Left lobe of liver (tissue), 2 donors: ENCODE data around the gene ZNF680. TPM values are rescaled to one million over a fixed set of nuclear protein-coding genes. Genes with fewer than 3 reads are reported as not detected.
"Not testable (repeated sequence)": the region's sequence is repeated elsewhere in the genome, so short reads cannot be mapped to it uniquely, and the experiment has no call there.

ENCODE experiments used
- ATAC-seq: fragments of 200-7000 bp; cut with Tn5 transposase; one replicate; pipeline ENCODE4 v1.9.1; 2020; ENCODE audit warnings: mild to moderate bottlenecking, moderate library complexity
- DNase-seq: peaks from one replicate; pipeline ENCODE4 v3.0.0-alpha.2; 2020; ENCODE audit warnings: low spot score
- total RNA-seq: library from RNA; stranded (reverse); gene quantifications from one replicate; pipeline ENCODE4 v1.2.1, GENCODE V29; 2021
- donor health status: DM: no; HTN: no; CAD: no; lungs with moderate emphysema.
- donor health status: DM: no; HTN: yes; CAD: no.

Gene ZNF680
- total RNA-seq, 1 donor from 2014 or later: 14.3 TPM

GRCh38 chr7:64557601-64558322, 5.1 kb downstream of the ZNF680 start:
- no peak for ATAC-seq
- no peak for DNase-seq

- no peak for ATAC-seq
- DNase-seq: no peak
These were observed 7.8 kb downstream of the ZNF680 start for GRCh38 chr7:64555046-64555445.

GRCh38 chr7:64554188-64554587, 8.7 kb downstream of the ZNF680 start:
- not testable (repeated sequence) for ATAC-seq, DNase-seq

GRCh38 chr7:64551375-64552142, 11.3 kb downstream of the ZNF680 start:
- DNase-seq (no peak), ATAC-seq (no peak)

GRCh38 chr7:64544010-64544409, 18.9 kb downstream of the ZNF680 start:
- ATAC-seq: no peak
- no peak for DNase-seq

GRCh38 chr7:64541438-64542359, 21.2 kb downstream of the ZNF680 start:
- DNase-seq (no peak), ATAC-seq (peak; percentile 33)

- ATAC-seq (no peak), DNase-seq (no peak)
These were observed 29.1 kb downstream of the ZNF680 start for GRCh38 chr7:64533756-64534155.

GRCh38 chr7:64528770-64529169, 34.1 kb downstream of the ZNF680 start:
- ATAC-seq: no peak
- no peak for DNase-seq

- DNase-seq: no peak
- no peak for ATAC-seq
These were observed 41.4 kb downstream of the ZNF680 start for GRCh38 chr7:64521409-64521984.

GRCh38 chr7:64516451-64516850, 46.4 kb downstream of the ZNF680 start:
- ATAC-seq: no peak
- DNase-seq: no peak

- ATAC-seq (no peak), DNase-seq (no peak)
These were observed 47.1 kb downstream of the ZNF680 start for GRCh38 chr7:64515781-64516180.

- no peak for DNase-seq
- ATAC-seq: no peak
These were observed 47.5 kb downstream of the ZNF680 start for GRCh38 chr7:64515330-64515729.

GRCh38 chr7:64509583-64509982, 53.3 kb downstream of the ZNF680 start:
- ATAC-seq (no peak), DNase-seq (no peak)

- ATAC-seq (no peak), DNase-seq (no peak)
These were observed 58.2 kb downstream of the ZNF680 start for GRCh38 chr7:64504581-64505120.

GRCh38 chr7:64498270-64498669, 64.6 kb downstream of the ZNF680 start:
- DNase-seq (no peak), ATAC-seq (no peak)

- ATAC-seq (peak; percentile 55), DNase-seq (no peak)
These were observed 67.9 kb downstream of the ZNF680 start for GRCh38 chr7:64494912-64495461.

- DNase-seq (no peak), ATAC-seq (no peak)
These were observed 77.2 kb downstream of the ZNF680 start for GRCh38 chr7:64485623-64486022.
